NB4 (cell line): ENCODE measurements around the gene MIS18A.

Source experiments
- MYC ChIP-seq: IDR thresholded peaks from 2 replicates; pipeline ENCODE4 v1.6.1; 2011; ENCODE audit warnings: low read depth, low read length
- POLR2A ChIP-seq: IDR thresholded peaks from 2 replicates; pipeline ENCODE4 v1.6.1; 2011; ENCODE audit warnings: mild to moderate bottlenecking; ENCODE audit not compliant: insufficient read length; ENCODE audit errors: extremely low read depth
- TF ChIP-seq, protein P1 (sequence below): IDR thresholded peaks from one replicate; pipeline ENCODE4 v1.5.1; 2012; ENCODE audit warnings: low read depth, low read length
- TF ChIP-seq, protein P2 (sequence below): IDR thresholded peaks from 2 replicates; pipeline ENCODE4 v1.6.1; 2011; ENCODE audit warnings: low read depth, low read length

DNA sequence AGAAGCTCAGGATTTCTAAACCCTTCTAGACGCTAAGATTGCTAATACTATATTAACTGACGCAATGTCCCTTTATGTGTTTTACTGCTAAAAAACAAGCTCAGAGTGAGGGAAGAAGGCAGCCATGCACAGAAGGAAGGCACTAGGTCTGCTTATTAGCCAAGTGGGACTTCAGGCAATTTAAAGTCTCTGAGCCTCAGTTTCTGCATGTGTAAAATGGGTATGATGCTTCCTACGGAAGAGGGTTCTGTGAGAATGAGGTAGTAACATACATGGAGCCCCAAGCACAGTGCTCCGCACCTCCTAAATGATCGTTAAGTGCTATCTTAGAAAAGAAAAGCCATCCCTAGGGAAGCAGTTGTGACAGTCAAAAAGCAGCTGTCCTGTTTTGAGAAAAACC lies 16.9 kb downstream of the MIS18A start:
- TF ChIP-seq, protein P1, sequence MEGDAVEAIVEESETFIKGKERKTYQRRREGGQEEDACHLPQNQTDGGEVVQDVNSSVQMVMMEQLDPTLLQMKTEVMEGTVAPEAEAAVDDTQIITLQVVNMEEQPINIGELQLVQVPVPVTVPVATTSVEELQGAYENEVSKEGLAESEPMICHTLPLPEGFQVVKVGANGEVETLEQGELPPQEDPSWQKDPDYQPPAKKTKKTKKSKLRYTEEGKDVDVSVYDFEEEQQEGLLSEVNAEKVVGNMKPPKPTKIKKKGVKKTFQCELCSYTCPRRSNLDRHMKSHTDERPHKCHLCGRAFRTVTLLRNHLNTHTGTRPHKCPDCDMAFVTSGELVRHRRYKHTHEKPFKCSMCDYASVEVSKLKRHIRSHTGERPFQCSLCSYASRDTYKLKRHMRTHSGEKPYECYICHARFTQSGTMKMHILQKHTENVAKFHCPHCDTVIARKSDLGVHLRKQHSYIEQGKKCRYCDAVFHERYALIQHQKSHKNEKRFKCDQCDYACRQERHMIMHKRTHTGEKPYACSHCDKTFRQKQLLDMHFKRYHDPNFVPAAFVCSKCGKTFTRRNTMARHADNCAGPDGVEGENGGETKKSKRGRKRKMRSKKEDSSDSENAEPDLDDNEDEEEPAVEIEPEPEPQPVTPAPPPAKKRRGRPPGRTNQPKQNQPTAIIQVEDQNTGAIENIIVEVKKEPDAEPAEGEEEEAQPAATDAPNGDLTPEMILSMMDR, result no peak
- TF ChIP-seq, protein P2, sequence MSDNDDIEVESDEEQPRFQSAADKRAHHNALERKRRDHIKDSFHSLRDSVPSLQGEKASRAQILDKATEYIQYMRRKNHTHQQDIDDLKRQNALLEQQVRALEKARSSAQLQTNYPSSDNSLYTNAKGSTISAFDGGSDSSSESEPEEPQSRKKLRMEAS, result no peak
- no peak for TF ChIP-seq POLR2A
- TF ChIP-seq MYC, result no peak
